Heart right ventricle (tissue), 16 donors: ENCODE results near the gene C16orf82. TPM values are rescaled to one million over a fixed set of nuclear protein-coding genes. Genes with fewer than 3 reads are reported as not detected.

Source experiments
- ATAC-seq, 8 donors: fragments of 200-7000 bp; cut with Tn5 transposase; one replicate each; pipeline ENCODE4 v1.9.1; 2020; ENCODE audit warnings: mild to moderate bottlenecking in 8 of 8, moderate library complexity in 8 of 8, moderate number of reproducible peaks in 1 of 8
- DNase-seq, 2 donors: peaks; one replicate each; pipeline ENCODE4 v3.0.0-alpha.2; 2020
- H3K27ac ChIP-seq, 10 donors: fragments of 200-600 bp; sonication (generic) in 2 of 10; one replicate each; pipeline versions ENCODE4 v1.5.0 to v1.8.0; 2020 to 2022; ENCODE audit warnings: mild to moderate bottlenecking in 3 of 10
- H3K27me3 ChIP-seq, 7 donors: fragments of 200-600 bp; one replicate each; pipeline ENCODE4 v1.8.0; 2021 to 2022; ENCODE audit warnings: mild to moderate bottlenecking in 2 of 7
- H3K36me3 ChIP-seq, 9 donors: fragments of 200-600 bp; sonication (generic) in 1 of 9; one replicate each; pipeline versions ENCODE4 v1.5.0 to v1.8.0; 2020 to 2022; ENCODE audit warnings: mild to moderate bottlenecking in 2 of 9
- H3K4me1 ChIP-seq, 9 donors: fragments of 200-600 bp; sonication (generic) in 1 of 9; one replicate each; pipeline versions ENCODE4 v1.5.0 to v1.8.0; 2020 to 2022; ENCODE audit warnings: mild to moderate bottlenecking in 4 of 9
- H3K4me3 ChIP-seq, 10 donors: fragments of 200-600 bp; sonication (generic) in 2 of 10; one replicate each; pipeline versions ENCODE4 v1.5.0 to v1.8.0; 2020 to 2022; ENCODE audit warnings: mild to moderate bottlenecking in 7 of 10, moderate library complexity in 2 of 10
- H3K9me3 ChIP-seq, 11 donors: fragments of 200-600 bp in 10 of 11; sonication (generic) in 2 of 11; one replicate each; pipeline versions ENCODE4 v1.5.0 to v1.8.0; 2013 to 2022; ENCODE audit warnings: mild to moderate bottlenecking in 2 of 11, control low read depth in 1 of 11, moderate library complexity in 1 of 11
- WGBS, 2 donors: extraction: QIAGEN DNeasy Blood & Tissue Kit; methylation state at CpG; one replicate each; pipeline ENCODE4 v1.1.7; 2013; ENCODE audit warnings: inconsistent platforms in 1 of 2; 5-methylcytosine and 5-hydroxymethylcytosine counted together
- intact Hi-C, 10 donors: fragments of 100-400 bp; cut with DNase I; formaldehyde crosslinking; loops; one replicate each; pipeline versions ENCODE4 v1.11.1 to v1.14.2; 2022
- polyA plus RNA-seq, 2 donors: library from polyadenylated mRNA; stranded (reverse); fragments of 200-250 nt; gene quantifications; one replicate each; pipeline ENCODE4 v1.2.3, GENCODE V29; 2013
- total RNA-seq, 10 donors: library from RNA; stranded (reverse); fragmentation: NEBNext Ultra II Directional in 3 of 10; extraction: Animal tissue kit (Norgen Biotek cat#: 25700) in 3 of 10; gene quantifications; one replicate each; pipeline versions ENCODE4 v1.2.1 to v1.2.4, GENCODE V29; 2021 to 2023
- TF ChIP-seq, protein P1 (sequence below), 9 donors: fragments of 200-600 bp; sonication (generic) in 2 of 9; IDR thresholded peaks; one replicate each; pipeline versions ENCODE4 v1.5.0 to v1.8.0; 2021 to 2022; ENCODE audit warnings: antibody characterized with exemption in 9 of 9, mild to moderate bottlenecking in 5 of 9, moderate library complexity in 1 of 9
- donor health status: Arrhythmogenic right ventricular cardiomyopathy.
- donor health status: ischemic (EF 13 %, LVEDD 7.1; RV severe dilation, severe dysfunction).
- donor health status: healthy with polysubstance abuse.
- donor health status: DM: no; HTN: yes; CAD: no.
- donor health status: DM: no; HTN: no; CAD: no.
- donor health status: ischemic (EF 25% LVEDD 6.9; RV normal size, moderate dysfunction).
- donor health status: ischemic (EF 25% LVEDD 5.7; RV mildly dilated, moderate dysfunction).
- donor health status: healthy.
- donor health status: DM: yes; HTN: yes; CAD: no.
- donor health status: Ischemic cardiomyopathy.
- donor health status: ischemic (EF 35%, LVEDD 5.7; RV mildly dilated, moderate dysfunction).
- donor health status: nonischemic (EF 11% LVEDD 7.7; RV severe dilation, severe dysfunction).
- donor health status: DM: yes; HTN: yes; CAD: no.
- donor health status: PGD.
- donor health status: ischemic (EF 29% LVEDD 5.4; RV normal size, mild dysfunction).
- donor health status: nonischemic (EF 23%, LVEDD 6.1; RV moderate dilation, normal function).

Gene C16orf82
- total and polyA plus RNA-seq, 12 donors, result not detected

DNA sequence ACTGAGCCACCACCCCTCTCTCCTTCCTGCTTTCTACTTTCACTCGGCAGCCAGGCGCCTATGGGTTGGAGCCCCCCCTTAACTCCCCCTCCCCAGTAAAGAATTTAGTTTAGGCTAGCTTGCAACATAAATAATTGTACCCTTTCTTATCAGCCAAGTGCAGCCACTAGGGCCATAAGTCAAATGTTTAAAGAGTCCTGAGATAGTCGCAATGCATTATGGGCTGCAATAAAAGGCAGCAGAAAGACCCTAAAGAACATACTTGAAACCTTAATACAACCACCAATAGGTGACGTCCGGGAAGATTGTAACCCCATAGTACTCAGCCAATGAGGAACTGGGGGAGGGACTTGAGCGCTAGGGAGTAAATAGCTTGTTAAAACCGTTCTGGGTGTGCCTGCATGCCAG lies 40.5 kb downstream of the C16orf82 start:
- WGBS, 2 donors, result 66% methylated on average over 7 of the region's 7 CpGs

DNA sequence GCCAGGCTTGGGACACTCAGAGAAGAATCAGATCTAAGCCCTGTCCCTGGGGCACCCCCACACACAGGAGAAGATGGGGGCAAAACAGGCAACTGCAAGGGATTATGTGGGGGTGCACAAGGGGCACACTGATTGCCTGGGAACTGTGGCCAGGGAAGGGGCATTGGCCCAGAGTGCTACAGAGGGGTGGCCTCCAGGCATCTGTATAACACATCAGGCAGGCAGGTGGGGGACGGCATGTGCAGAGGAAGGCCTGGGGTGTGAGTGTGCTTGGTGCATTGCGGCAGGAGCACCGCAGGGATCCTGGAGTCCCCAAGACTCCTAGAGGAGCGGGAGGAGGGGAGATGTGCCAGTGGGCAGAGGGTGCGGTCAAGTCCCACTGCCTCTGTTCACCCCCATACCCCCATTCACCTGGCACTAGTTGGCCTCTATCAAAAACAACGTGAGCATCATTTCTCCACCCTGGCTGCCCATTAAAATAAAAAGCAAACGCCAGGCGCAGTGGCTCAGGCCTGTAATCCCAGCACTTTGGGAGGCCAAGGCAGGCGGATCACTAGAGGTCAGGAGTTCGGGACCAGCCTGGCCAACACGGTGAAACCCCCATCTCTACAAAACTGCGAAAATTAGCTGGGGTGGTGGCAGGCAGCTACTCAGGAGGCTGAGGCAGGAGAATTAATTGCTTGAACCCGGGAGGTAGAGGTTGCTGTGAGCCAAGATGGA lies 41.5 kb downstream of the C16orf82 start:
- 87 to 88% methylated on average over 13 of the region's 13 CpGs for WGBS, 2 donors
- peaks cover 0 to 46% (median 11%) of the 10 kb centered on the region in 7 donors for H3K27me3 ChIP-seq
- ATAC-seq (no peak), DNase-seq (no peak)
- H3K4me1 ChIP-seq, result peaks cover 0 to 12% (median 8%) of the 10 kb centered on the region in 9 donors
- intact Hi-C loops, result loop anchor here in 6 of 10 donors (5.0 to 10.0 kb wide), 4 partner anchors 1271 to 1833 kb away; no protein-coding TSS in a partner anchor
- no peaks in the 10 kb centered on the region for H3K36me3 ChIP-seq
- H3K9me3 ChIP-seq, result peaks cover 0 to 3% (median 0%) of the 10 kb centered on the region in 11 donors
- H3K4me3 ChIP-seq, result no peak overlapping the region
- H3K27ac ChIP-seq, result no peak overlapping the region
- TF ChIP-seq, protein P1, sequence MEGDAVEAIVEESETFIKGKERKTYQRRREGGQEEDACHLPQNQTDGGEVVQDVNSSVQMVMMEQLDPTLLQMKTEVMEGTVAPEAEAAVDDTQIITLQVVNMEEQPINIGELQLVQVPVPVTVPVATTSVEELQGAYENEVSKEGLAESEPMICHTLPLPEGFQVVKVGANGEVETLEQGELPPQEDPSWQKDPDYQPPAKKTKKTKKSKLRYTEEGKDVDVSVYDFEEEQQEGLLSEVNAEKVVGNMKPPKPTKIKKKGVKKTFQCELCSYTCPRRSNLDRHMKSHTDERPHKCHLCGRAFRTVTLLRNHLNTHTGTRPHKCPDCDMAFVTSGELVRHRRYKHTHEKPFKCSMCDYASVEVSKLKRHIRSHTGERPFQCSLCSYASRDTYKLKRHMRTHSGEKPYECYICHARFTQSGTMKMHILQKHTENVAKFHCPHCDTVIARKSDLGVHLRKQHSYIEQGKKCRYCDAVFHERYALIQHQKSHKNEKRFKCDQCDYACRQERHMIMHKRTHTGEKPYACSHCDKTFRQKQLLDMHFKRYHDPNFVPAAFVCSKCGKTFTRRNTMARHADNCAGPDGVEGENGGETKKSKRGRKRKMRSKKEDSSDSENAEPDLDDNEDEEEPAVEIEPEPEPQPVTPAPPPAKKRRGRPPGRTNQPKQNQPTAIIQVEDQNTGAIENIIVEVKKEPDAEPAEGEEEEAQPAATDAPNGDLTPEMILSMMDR (IDR thresholded peaks at IDR 0.05), result no peak

More for the DNA sequence above, 40.5 kb downstream of the C16orf82 start:
- peaks cover 0 to 42% (median 11%) of the 10 kb centered on the region in 7 donors for H3K27me3 ChIP-seq
- H3K36me3 ChIP-seq, result no peaks in the 10 kb centered on the region
- intact Hi-C loops, result loop anchor here in 6 of 10 donors (5.0 to 10.0 kb wide), 4 partner anchors 1270 to 1832 kb away; no protein-coding TSS in a partner anchor
- no peak overlapping the region for H3K4me3 ChIP-seq
- DNase-seq (no peak), ATAC-seq (no peak)
- no peak overlapping the region for H3K27ac ChIP-seq
- peaks cover 0 to 12% (median 8%) of the 10 kb centered on the region in 9 donors for H3K4me1 ChIP-seq
- TF ChIP-seq, protein P1 (IDR thresholded peaks at IDR 0.05), result no peak
- H3K9me3 ChIP-seq, result peaks cover 0 to 3% (median 0%) of the 10 kb centered on the region in 11 donors

DNA sequence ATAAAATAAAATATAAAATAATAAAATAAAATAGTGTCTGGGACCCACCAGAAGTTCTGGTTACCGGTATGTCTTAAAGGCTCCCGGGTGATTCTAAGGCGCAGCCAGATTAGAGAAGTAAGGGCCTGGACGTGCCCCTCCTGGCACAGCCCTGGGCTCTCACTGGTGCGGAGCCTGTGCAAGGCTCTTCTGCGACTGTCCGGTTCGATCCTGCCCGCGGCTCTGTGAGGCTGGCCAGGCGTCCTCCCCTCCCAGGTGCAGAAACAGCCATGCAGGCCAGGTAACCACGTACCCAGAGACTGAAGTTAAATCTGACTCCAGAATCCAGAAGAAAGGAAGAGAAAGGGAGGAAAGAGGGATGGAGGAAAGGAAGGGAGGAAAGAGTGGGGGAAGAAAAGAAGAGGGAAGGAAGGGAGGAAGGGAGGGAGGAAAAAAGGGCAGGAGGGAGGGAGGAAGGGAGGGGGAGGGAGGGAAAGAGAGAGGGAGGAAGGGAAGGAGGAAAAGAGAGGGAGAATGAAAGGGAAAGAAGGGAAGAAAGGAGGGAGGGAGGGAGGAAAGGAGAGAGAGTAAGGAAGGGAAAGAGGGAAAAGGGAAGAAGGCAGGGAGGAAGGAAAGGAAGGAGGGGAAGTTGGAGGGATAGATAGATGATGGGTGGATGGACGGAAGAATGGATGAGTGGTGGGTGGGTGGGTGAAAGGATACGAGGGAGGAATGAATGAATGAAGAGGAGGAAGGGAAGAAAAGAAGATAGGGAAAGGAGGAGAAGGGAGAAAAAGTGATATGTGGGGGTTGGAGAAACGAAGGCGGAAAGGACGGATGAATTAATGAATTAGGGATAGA lies 42.3 kb downstream of the C16orf82 start:
- ATAC-seq (no peak), DNase-seq (no peak)
- intact Hi-C loops, result loop anchor here in 6 of 10 donors (5.0 to 10.0 kb wide), 4 partner anchors 1272 to 1834 kb away; no protein-coding TSS in a partner anchor
- H3K9me3 ChIP-seq, result no peaks in the 10 kb centered on the region
- H3K27ac ChIP-seq, result peak overlapping the region in 6 of 10 donors; percentile 21 to 71 (median 45)
- peaks cover 0 to 43% (median 11%) of the 10 kb centered on the region in 7 donors for H3K27me3 ChIP-seq
- no peaks in the 10 kb centered on the region for H3K36me3 ChIP-seq
- peak overlapping the region in 9 of 10 donors; percentile 16 to 45 (median 32) for H3K4me3 ChIP-seq
- H3K4me1 ChIP-seq, result peaks cover 0 to 12% (median 8%) of the 10 kb centered on the region in 9 donors
- WGBS, 2 donors, result 65 to 76% methylated on average over 17 of the region's 17 CpGs
- TF ChIP-seq, protein P1 (IDR thresholded peaks at IDR 0.05), result no peak
